ENCODE data around the gene LENEP.

The LENEP gene

GRCh38 chr1:155037043-155037442 lies 43.7 kb downstream of the LENEP start:
- H3K4me1 ChIP-seq (ENCODE audit: control insufficient read depth, insufficient read depth, low read length) = no peaks in the 10 kb centered on the region
- no peak overlapping the region for H3K9ac ChIP-seq (ENCODE audit: low read depth, low read length)
- H3K27me3 ChIP-seq (ENCODE audit: control insufficient read depth, insufficient read depth, low read length) = peaks cover 7% of the 10 kb centered on the region; the same call in 1 of the 2 replicates
- H3K9me3 ChIP-seq (ENCODE audit: control insufficient read depth, insufficient read depth, low read length) = no peaks in the 10 kb centered on the region
- H3K27ac ChIP-seq (ENCODE audit: low read depth, low read length) = no peak overlapping the region
- H3K36me3 ChIP-seq (ENCODE audit: control insufficient read depth, insufficient read depth, low read length) = no peaks in the 10 kb centered on the region
- no peak overlapping the region for H3K4me3 ChIP-seq (ENCODE audit: low read depth, low read length)

GRCh38 chr1:155037851-155038441 lies 44.6 kb downstream of the LENEP start:
- Histone ChIP-seq H3K36me3 (ENCODE audit: control insufficient read depth, insufficient read depth, low read length) (no peaks in the 10 kb centered on the region), H3K9ac (ENCODE audit: low read depth, low read length) (no peak overlapping the region), H3K27ac (ENCODE audit: low read depth, low read length) (no peak overlapping the region), H3K27me3 (ENCODE audit: control insufficient read depth, insufficient read depth, low read length) (peaks cover 7% of the 10 kb centered on the region; the same call in 1 of the 2 replicates), H3K9me3 (ENCODE audit: control insufficient read depth, insufficient read depth, low read length) (no peaks in the 10 kb centered on the region), H3K4me1 (ENCODE audit: control insufficient read depth, insufficient read depth, low read length) (no peaks in the 10 kb centered on the region), H3K4me3 (ENCODE audit: low read depth, low read length) (no peak overlapping the region)

- H3K4me3 ChIP-seq (ENCODE audit: low read depth, low read length) = no peak overlapping the region
- no peaks in the 10 kb centered on the region for H3K9me3 ChIP-seq (ENCODE audit: control insufficient read depth, insufficient read depth, low read length)
- H3K27ac ChIP-seq (ENCODE audit: low read depth, low read length) = no peak overlapping the region
- H3K9ac ChIP-seq (ENCODE audit: low read depth, low read length) = no peak overlapping the region
- peaks cover 7% of the 10 kb centered on the region; the same call in 1 of the 2 replicates for H3K27me3 ChIP-seq (ENCODE audit: control insufficient read depth, insufficient read depth, low read length)
- H3K36me3 ChIP-seq (ENCODE audit: control insufficient read depth, insufficient read depth, low read length) = no peaks in the 10 kb centered on the region
- no peaks in the 10 kb centered on the region for H3K4me1 ChIP-seq (ENCODE audit: control insufficient read depth, insufficient read depth, low read length)
These were observed 45.4 kb downstream of the LENEP start for GRCh38 chr1:155038602-155039307.

- Histone ChIP-seq H3K4me1 (ENCODE audit: control insufficient read depth, insufficient read depth, low read length) (no peaks in the 10 kb centered on the region), H3K27ac (ENCODE audit: low read depth, low read length) (no peak overlapping the region), H3K27me3 (ENCODE audit: control insufficient read depth, insufficient read depth, low read length) (peaks cover 7% of the 10 kb centered on the region; the same call in 1 of the 2 replicates), H3K36me3 (ENCODE audit: control insufficient read depth, insufficient read depth, low read length) (no peaks in the 10 kb centered on the region), H3K9me3 (ENCODE audit: control insufficient read depth, insufficient read depth, low read length) (no peaks in the 10 kb centered on the region), H3K4me3 (ENCODE audit: low read depth, low read length) (no peak overlapping the region), H3K9ac (ENCODE audit: low read depth, low read length) (no peak overlapping the region)
These were observed 45.9 kb downstream of the LENEP start for GRCh38 chr1:155039308-155039669.

- Histone ChIP-seq H3K27me3 (ENCODE audit: control insufficient read depth, insufficient read depth, low read length) (peaks cover 7% of the 10 kb centered on the region; the same call in 1 of the 2 replicates), H3K9me3 (ENCODE audit: control insufficient read depth, insufficient read depth, low read length) (no peaks in the 10 kb centered on the region), H3K27ac (ENCODE audit: low read depth, low read length) (no peak overlapping the region), H3K9ac (ENCODE audit: low read depth, low read length) (no peak overlapping the region), H3K4me1 (ENCODE audit: control insufficient read depth, insufficient read depth, low read length) (peaks cover 7% of the 10 kb centered on the region; the same call in 1 of the 2 replicates), H3K36me3 (ENCODE audit: control insufficient read depth, insufficient read depth, low read length) (no peaks in the 10 kb centered on the region), H3K4me3 (ENCODE audit: low read depth, low read length) (no peak overlapping the region)
These were observed 47.1 kb downstream of the LENEP start for GRCh38 chr1:155040358-155041093.

- Histone ChIP-seq H3K27me3 (ENCODE audit: control insufficient read depth, insufficient read depth, low read length) (peaks cover 7% of the 10 kb centered on the region; the same call in 1 of the 2 replicates), H3K36me3 (ENCODE audit: control insufficient read depth, insufficient read depth, low read length) (no peaks in the 10 kb centered on the region), H3K27ac (ENCODE audit: low read depth, low read length) (no peak overlapping the region), H3K4me3 (ENCODE audit: low read depth, low read length) (no peak overlapping the region), H3K9me3 (ENCODE audit: control insufficient read depth, insufficient read depth, low read length) (no peaks in the 10 kb centered on the region), H3K4me1 (ENCODE audit: control insufficient read depth, insufficient read depth, low read length) (peaks cover 7% of the 10 kb centered on the region; the same call in 1 of the 2 replicates), H3K9ac (ENCODE audit: low read depth, low read length) (no peak overlapping the region)
These were observed 49.4 kb downstream of the LENEP start for GRCh38 chr1:155042789-155043188.

GRCh38 chr1:155043301-155043702 lies 49.9 kb downstream of the LENEP start:
- no peaks in the 10 kb centered on the region for H3K36me3 ChIP-seq (ENCODE audit: control insufficient read depth, insufficient read depth, low read length)
- H3K27me3 ChIP-seq (ENCODE audit: control insufficient read depth, insufficient read depth, low read length) = peaks cover 6% of the 10 kb centered on the region; the same call in 1 of the 2 replicates
- H3K4me3 ChIP-seq (ENCODE audit: low read depth, low read length) = no peak overlapping the region
- H3K27ac ChIP-seq (ENCODE audit: low read depth, low read length) = no peak overlapping the region
- H3K4me1 ChIP-seq (ENCODE audit: control insufficient read depth, insufficient read depth, low read length) = peaks cover 7% of the 10 kb centered on the region; the same call in 1 of the 2 replicates
- no peak overlapping the region for H3K9ac ChIP-seq (ENCODE audit: low read depth, low read length)
- H3K9me3 ChIP-seq (ENCODE audit: control insufficient read depth, insufficient read depth, low read length) = no peaks in the 10 kb centered on the region

GRCh38 chr1:155043793-155044192 lies 50.4 kb downstream of the LENEP start:
- Histone ChIP-seq H3K9ac (ENCODE audit: low read depth, low read length) (no peak overlapping the region), H3K9me3 (ENCODE audit: control insufficient read depth, insufficient read depth, low read length) (no peaks in the 10 kb centered on the region), H3K36me3 (ENCODE audit: control insufficient read depth, insufficient read depth, low read length) (no peaks in the 10 kb centered on the region), H3K27ac (ENCODE audit: low read depth, low read length) (no peak overlapping the region), H3K4me3 (ENCODE audit: low read depth, low read length) (no peak overlapping the region), H3K4me1 (ENCODE audit: control insufficient read depth, insufficient read depth, low read length) (peaks cover 7% of the 10 kb centered on the region; the same call in 1 of the 2 replicates), H3K27me3 (ENCODE audit: control insufficient read depth, insufficient read depth, low read length) (peaks cover 2% of the 10 kb centered on the region; the same call in 1 of the 2 replicates)

Measured in HUES48 (cell line).